Measurements from ENCODE around the gene TDRD1.

TDRD1 gene

GRCh38 chr10:114257498-114257897, 78.3 kb downstream of the TDRD1 start:
- Mint-ChIP-seq H3K9me3 (peaks cover 3% of the 10 kb centered on the region), H3K27me3 (peaks cover 3% of the 10 kb centered on the region), H3K4me1 (ENCODE audit: low read depth) (no peaks in the 10 kb centered on the region), H3K4me3 (no peak overlapping the region), H3K27ac (no peak overlapping the region), H3K36me3 (ENCODE audit: low read depth) (no peaks in the 10 kb centered on the region)

DNA sequence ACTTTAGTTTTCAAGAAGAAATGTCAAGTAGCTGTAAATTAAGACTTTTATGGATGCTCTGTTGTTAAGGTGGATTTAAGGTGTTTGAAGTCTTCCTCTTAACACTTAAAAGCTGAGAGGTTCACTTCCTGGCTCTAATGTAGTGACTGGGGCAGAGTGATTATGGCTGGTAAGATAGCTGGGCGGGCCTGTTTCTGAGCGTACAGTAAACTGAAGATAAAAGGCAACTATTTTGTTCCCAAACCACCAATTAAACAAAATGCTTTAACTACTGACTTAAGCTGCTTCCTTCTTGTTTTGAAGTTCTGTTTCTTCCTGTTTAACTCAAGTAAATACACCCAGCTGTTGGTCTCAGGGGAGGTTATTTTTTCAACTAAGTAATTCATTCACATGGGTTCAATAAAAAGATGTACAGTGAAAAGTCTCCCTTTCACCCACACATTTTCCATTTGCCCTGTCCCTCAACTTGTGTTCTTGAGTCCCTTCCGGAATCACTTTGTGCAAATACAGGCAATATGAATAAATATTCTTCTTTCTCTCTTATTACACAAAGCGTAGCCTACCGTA, 79.2 kb downstream of the TDRD1 start:
- Mint-ChIP-seq H3K36me3 (ENCODE audit: low read depth) (no peaks in the 10 kb centered on the region), H3K27ac (no peak overlapping the region), H3K9me3 (peaks cover 3% of the 10 kb centered on the region), H3K27me3 (no peaks in the 10 kb centered on the region), H3K4me3 (no peak overlapping the region), H3K4me1 (ENCODE audit: low read depth) (no peaks in the 10 kb centered on the region)

- H3K9me3 Mint-ChIP-seq, result no peaks in the 10 kb centered on the region
- H3K4me3 Mint-ChIP-seq, result no peak overlapping the region
- no peak overlapping the region for H3K27ac Mint-ChIP-seq
- no peaks in the 10 kb centered on the region for H3K36me3 Mint-ChIP-seq (ENCODE audit: low read depth)
- no peaks in the 10 kb centered on the region for H3K4me1 Mint-ChIP-seq (ENCODE audit: low read depth)
- no peaks in the 10 kb centered on the region for H3K27me3 Mint-ChIP-seq
Measured at GRCh38 chr10:114259824-114260223, 80.7 kb downstream of the TDRD1 start.

- Mint-ChIP-seq H3K36me3 (ENCODE audit: low read depth) (no peaks in the 10 kb centered on the region), H3K9me3 (no peaks in the 10 kb centered on the region), H3K27me3 (no peaks in the 10 kb centered on the region), H3K4me1 (ENCODE audit: low read depth) (no peaks in the 10 kb centered on the region), H3K4me3 (no peak overlapping the region), H3K27ac (no peak overlapping the region)
Measured at GRCh38 chr10:114260366-114260765, 81.2 kb downstream of the TDRD1 start.

DNA sequence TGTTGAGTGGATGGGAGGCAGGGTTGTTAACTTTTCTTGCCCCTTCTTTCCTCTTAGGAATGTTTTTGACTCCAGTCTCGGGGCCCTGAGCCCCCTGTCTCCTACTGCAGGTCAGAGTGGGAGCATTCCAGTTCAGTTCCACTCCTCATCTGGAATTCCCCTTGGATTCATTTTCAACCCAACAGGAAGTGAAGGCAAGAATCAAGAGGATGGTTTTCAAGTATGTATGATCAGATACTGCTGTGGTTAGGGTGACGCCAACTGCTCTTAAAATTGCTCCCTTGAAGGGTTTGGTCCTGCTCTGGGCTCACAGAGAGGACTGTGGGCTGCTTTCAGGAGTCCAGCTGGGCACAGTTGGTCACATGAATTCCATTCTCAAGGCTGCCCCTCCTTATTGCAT, 81.9 kb downstream of the TDRD1 start:
- Mint-ChIP-seq H3K36me3 (ENCODE audit: low read depth) (no peaks in the 10 kb centered on the region), H3K27me3 (no peaks in the 10 kb centered on the region), H3K4me1 (ENCODE audit: low read depth) (no peaks in the 10 kb centered on the region), H3K27ac (no peak overlapping the region), H3K9me3 (no peaks in the 10 kb centered on the region), H3K4me3 (no peak overlapping the region)

- H3K9me3 Mint-ChIP-seq, result no peaks in the 10 kb centered on the region
- no peak overlapping the region for H3K27ac Mint-ChIP-seq
- H3K27me3 Mint-ChIP-seq, result no peaks in the 10 kb centered on the region
- no peaks in the 10 kb centered on the region for H3K4me1 Mint-ChIP-seq (ENCODE audit: low read depth)
- no peaks in the 10 kb centered on the region for H3K36me3 Mint-ChIP-seq (ENCODE audit: low read depth)
- H3K4me3 Mint-ChIP-seq, result no peak overlapping the region
Measured at GRCh38 chr10:114262496-114262895, 83.3 kb downstream of the TDRD1 start.

DNA sequence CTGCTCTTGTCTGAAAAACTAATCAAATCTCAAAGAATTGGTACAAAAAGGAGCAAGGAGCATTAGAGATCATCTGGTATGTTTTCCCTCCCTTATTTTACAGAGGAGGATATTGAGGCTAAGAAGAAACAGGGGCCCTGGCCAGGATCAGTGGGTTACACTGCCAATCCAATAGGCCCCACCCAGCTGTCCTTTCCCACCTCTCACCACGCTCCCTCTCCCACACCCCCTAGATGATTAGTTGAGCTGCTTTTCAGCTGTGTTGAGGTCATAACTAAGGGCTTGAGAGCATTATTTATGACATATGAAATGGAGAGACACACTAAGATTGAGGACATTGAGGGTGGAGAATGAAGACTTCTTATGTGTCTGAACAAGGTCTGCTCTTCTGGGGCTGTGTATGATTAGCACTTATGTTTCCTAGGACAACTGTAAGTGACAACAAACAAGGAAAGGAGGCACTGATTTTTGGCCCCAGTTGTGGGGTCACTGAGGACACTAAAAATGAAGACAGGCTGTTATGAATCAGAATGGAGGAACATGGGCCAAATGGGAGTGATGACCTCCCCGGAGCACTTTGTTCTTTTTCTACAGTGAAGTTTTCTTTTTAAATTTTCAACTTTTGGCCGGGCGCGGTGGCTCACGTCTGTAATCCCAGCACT, 86.4 kb downstream of the TDRD1 start:
- no peaks in the 10 kb centered on the region for H3K9me3 Mint-ChIP-seq
- no peaks in the 10 kb centered on the region for H3K36me3 Mint-ChIP-seq (ENCODE audit: low read depth)
- no peaks in the 10 kb centered on the region for H3K27me3 Mint-ChIP-seq
- no peaks in the 10 kb centered on the region for H3K4me1 Mint-ChIP-seq (ENCODE audit: low read depth)
- no peak overlapping the region for H3K27ac Mint-ChIP-seq
- no peak overlapping the region for H3K4me3 Mint-ChIP-seq

DNA sequence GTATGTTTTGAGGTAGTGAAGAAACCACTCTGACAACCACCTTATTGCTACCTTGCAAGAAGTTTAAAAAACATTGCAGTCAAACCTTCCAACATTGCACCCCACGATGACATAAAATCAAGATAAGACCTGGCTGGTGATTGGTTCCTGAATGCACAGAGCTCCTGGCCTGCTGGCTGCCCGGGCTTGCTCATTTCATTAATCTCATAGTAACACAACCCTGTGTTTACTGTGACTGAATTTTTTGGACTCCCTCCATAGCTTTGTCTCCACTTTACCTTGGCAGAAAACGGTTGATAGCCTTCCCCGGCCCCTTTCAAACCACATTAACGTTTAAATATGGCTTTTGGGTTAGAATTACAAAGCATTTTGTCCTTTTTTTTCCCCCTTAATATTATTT, 87.4 kb downstream of the TDRD1 start:
- Mint-ChIP-seq H3K4me1 (ENCODE audit: low read depth) (no peaks in the 10 kb centered on the region), H3K36me3 (ENCODE audit: low read depth) (no peaks in the 10 kb centered on the region), H3K4me3 (no peak overlapping the region), H3K9me3 (no peaks in the 10 kb centered on the region), H3K27me3 (no peaks in the 10 kb centered on the region), H3K27ac (no peak overlapping the region)

- Mint-ChIP-seq H3K4me1 (ENCODE audit: low read depth) (no peaks in the 10 kb centered on the region), H3K27me3 (peaks cover 4% of the 10 kb centered on the region), H3K9me3 (no peaks in the 10 kb centered on the region), H3K36me3 (ENCODE audit: low read depth) (no peaks in the 10 kb centered on the region), H3K27ac (no peak overlapping the region), H3K4me3 (no peak overlapping the region)
Measured at GRCh38 chr10:114271075-114271778, 92.1 kb downstream of the TDRD1 start.

GRCh38 chr10:114271779-114272167, 92.6 kb downstream of the TDRD1 start:
- Mint-ChIP-seq H3K9me3 (no peaks in the 10 kb centered on the region), H3K27ac (no peak overlapping the region), H3K4me3 (no peak overlapping the region), H3K4me1 (ENCODE audit: low read depth) (no peaks in the 10 kb centered on the region), H3K36me3 (ENCODE audit: low read depth) (no peaks in the 10 kb centered on the region), H3K27me3 (peaks cover 4% of the 10 kb centered on the region)

GRCh38 chr10:114272696-114273095, 93.5 kb downstream of the TDRD1 start:
- Mint-ChIP-seq H3K27ac (no peak overlapping the region), H3K9me3 (no peaks in the 10 kb centered on the region), H3K27me3 (peaks cover 4% of the 10 kb centered on the region), H3K4me3 (no peak overlapping the region), H3K36me3 (ENCODE audit: low read depth) (no peaks in the 10 kb centered on the region), H3K4me1 (ENCODE audit: low read depth) (no peaks in the 10 kb centered on the region)

GRCh38 chr10:114273910-114274309, 94.8 kb downstream of the TDRD1 start:
- Mint-ChIP-seq H3K27ac (no peak overlapping the region), H3K4me1 (ENCODE audit: low read depth) (no peaks in the 10 kb centered on the region), H3K36me3 (ENCODE audit: low read depth) (no peaks in the 10 kb centered on the region), H3K4me3 (no peak overlapping the region), H3K27me3 (peaks cover 4% of the 10 kb centered on the region), H3K9me3 (no peaks in the 10 kb centered on the region)

DNA sequence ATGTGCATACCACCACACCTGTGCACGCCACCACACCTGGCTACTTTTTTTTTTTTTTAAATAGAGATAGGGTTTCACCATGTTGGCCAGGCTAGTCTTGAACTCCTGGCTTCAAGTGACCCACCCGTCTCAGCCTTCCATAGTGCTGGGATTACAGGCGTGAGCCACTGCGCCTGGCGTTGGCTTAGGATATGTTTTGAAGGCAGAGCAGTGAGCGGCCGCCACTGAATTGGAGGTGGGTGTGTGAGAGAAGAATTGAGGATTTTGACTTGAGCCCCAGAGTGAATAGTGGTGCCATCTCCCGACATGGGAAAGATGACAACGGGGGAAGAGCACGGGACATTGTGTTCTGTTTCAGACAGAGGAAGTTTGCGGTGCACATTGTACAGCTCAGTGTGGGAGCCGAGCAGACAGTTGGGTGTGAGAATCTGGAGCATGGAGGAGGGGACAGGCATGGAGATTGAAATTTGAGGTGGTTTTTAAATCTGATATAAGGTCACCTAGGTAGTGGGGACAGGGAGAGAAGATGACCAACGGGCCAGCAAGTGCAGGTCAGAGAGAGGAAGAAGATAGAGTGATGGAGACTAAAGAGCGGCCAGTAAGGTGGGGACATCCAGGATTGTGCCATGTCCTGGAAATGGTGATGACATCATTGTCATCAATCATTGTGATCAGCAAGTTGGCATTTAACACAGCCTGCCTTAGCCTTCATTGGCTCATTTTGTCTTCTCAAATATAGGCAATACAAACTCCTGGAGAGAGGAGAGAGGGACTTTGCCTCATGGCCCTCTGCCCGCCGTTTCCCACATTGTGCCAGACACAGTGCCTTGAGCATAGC, 95.7 kb downstream of the TDRD1 start:
- no peaks in the 10 kb centered on the region for H3K36me3 Mint-ChIP-seq (ENCODE audit: low read depth)
- no peak overlapping the region for H3K4me3 Mint-ChIP-seq

DNA sequence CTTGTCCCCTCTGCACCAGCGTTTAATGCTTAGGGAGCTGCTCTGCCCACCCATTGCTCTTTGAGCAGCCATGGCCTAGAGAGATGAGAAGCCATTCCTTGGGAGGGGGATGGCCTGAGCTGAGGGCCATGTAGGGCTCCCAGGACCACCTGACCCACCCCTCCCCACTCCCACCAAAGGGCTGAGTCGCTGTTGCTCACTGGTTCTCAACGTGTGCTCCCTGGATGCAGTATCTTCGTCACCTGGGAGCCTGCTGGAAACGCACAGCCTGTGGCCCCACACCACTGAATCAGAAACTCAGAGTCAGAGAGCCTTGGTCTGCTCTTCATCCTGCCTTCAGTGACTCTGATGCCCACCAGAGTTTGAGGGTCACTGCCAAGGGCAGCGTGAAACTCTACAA, 96.9 kb downstream of the TDRD1 start:
- H3K4me3 Mint-ChIP-seq, result no peak overlapping the region
- no peaks in the 10 kb centered on the region for H3K4me1 Mint-ChIP-seq (ENCODE audit: low read depth)
- H3K27ac Mint-ChIP-seq, result no peak overlapping the region
- H3K36me3 Mint-ChIP-seq (ENCODE audit: low read depth), result no peaks in the 10 kb centered on the region
- H3K27me3 Mint-ChIP-seq, result peaks cover 4% of the 10 kb centered on the region
- H3K9me3 Mint-ChIP-seq, result no peaks in the 10 kb centered on the region

More for the DNA sequence above, 95.7 kb downstream of the TDRD1 start:
- no peaks in the 10 kb centered on the region for H3K9me3 Mint-ChIP-seq
- no peak overlapping the region for H3K27ac Mint-ChIP-seq
- H3K27me3 Mint-ChIP-seq, result peaks cover 4% of the 10 kb centered on the region
- H3K4me1 Mint-ChIP-seq (ENCODE audit: low read depth), result no peaks in the 10 kb centered on the region

DNA sequence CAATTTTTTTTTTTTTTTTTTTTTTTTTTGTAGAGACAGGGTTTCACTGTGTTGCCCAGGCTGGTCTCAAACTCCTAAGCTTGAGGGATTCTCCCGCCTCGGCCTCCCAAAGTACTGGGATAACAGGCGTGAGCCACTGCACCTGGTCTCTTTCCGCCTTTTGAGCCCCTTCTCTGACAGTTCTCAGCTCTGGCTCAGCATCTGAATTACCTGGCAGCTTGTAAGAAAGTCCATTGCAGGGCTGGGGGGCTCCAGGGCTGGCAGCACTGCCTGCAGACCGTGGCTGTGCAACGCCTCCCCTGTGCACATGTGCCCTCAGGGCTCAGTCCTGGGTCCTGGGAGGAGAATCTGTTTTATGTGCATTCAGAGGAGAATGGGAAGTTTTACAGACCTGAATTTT, 97.5 kb downstream of the TDRD1 start:
- peaks cover 4% of the 10 kb centered on the region for H3K27me3 Mint-ChIP-seq

More for the DNA sequence above, 97.5 kb downstream of the TDRD1 start:
- Mint-ChIP-seq H3K9me3 (no peaks in the 10 kb centered on the region), H3K4me3 (no peak overlapping the region), H3K27ac (no peak overlapping the region), H3K36me3 (ENCODE audit: low read depth) (no peaks in the 10 kb centered on the region), H3K4me1 (ENCODE audit: low read depth) (no peaks in the 10 kb centered on the region)
